ENCODE results near the gene ATP2B2.

ATP2B2 gene

DNA sequence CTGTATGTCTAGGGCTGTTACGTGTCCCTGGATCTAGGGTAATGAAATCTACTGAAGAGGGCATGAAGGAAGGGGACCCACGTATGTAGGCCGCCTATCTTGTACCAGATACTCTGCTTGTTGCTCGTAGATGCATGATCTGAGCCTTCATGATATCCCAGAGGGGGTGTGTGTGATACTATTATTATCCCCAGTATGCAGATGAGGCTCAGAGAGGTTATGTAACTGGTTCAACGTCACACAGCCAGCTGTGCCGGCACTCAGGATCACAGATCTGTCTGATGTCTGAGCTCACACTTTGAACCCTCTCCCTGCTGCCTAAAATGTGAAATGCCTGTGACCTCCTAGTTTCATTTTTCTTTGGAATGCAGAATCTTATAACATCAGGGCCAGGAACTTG, 148.3 kb downstream of the ATP2B2 start:
- Histone ChIP-seq H3K4me3 (ENCODE audit: extremely low read depth, insufficient read depth, low read length, poor library complexity, severe bottlenecking) (no peak overlapping the region), H3K9me3 (ENCODE audit: control insufficient read depth, low read length) (peaks cover 5% of the 10 kb centered on the region), H3K27ac (ENCODE audit: low read depth, low read length, severe bottlenecking) (no peak overlapping the region), H3K36me3 (ENCODE audit: control insufficient read depth, insufficient read depth, low read length) (no peaks in the 10 kb centered on the region), H3K4me1 (ENCODE audit: control insufficient read depth, insufficient read depth, low read length, poor library complexity, severe bottlenecking) (peaks cover 32% of the 10 kb centered on the region)
- 93 to 94% methylated on average over 5 to 6 of the region's 6 CpGs for WGBS, 2 experiments (ENCODE audit: insufficient coverage in 2 of 2)

DNA sequence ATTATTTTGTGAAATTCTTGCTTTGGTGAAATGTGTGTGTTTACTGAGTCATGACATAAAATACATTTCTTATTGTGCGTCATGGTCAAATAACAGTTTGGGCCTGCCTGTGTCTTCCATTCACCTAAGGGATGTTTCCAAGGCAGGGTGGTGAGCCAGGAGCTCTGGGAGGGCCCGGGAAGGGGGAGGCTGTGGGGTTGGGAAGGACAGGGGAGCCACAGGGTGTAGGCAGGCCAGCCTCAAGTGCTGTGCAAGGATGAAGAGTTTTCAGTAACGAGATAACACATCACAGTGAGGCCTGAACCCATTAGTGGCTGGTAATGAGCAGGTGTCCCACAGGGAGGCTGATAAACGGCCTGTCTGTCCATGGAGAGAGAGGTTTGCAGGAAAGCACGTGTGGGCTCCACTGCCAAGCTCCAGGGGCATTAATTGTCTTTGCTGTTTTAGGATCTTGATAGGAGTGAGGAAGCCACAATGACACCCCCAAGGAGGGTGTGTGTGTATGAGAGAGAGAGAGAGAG, 148.9 kb downstream of the ATP2B2 start:
- Histone ChIP-seq H3K4me1 (ENCODE audit: control insufficient read depth, insufficient read depth, low read length, poor library complexity, severe bottlenecking) (peaks cover 34% of the 10 kb centered on the region), H3K36me3 (ENCODE audit: control insufficient read depth, insufficient read depth, low read length) (no peaks in the 10 kb centered on the region), H3K4me3 (ENCODE audit: extremely low read depth, insufficient read depth, low read length, poor library complexity, severe bottlenecking) (no peak overlapping the region), H3K27ac (ENCODE audit: low read depth, low read length, severe bottlenecking) (no peak overlapping the region), H3K9me3 (ENCODE audit: control insufficient read depth, low read length) (peaks cover 5% of the 10 kb centered on the region)
- WGBS, 2 experiments (ENCODE audit: insufficient coverage in 2 of 2) = 82 to 90% methylated on average over 5 of the region's 5 CpGs

DNA sequence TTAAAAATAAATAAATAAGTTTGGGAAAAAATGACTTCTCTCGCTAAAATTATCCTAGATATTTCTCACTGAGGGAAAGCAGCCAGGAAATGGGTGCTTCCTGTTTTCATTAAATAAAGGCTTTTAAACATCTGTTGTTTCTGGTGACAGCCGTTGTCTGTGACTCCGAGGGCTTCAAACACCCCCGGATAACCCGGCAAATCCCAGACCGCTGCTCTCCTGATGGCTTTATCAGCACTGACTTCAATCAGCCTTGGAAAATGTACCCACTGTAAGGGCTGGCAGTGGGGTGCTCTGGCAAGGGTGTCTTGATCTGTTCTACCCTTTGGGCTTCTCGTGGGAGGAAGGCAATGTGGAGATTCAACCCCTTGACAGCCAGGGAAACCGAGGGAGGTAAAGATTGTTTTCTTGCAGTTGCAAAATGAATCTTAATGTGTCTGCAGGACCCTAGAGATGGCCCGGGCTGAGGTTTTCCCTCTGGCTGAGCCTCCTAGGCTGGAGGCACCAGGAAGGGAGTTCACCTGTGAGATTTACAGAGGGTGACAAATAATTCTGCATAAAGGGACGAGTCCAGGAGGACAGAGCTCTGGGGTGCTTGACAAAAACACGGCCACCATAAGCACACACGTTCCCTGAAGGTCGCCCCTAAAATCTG, 150.9 kb downstream of the ATP2B2 start:
- Histone ChIP-seq H3K9me3 (ENCODE audit: control insufficient read depth, low read length) (no peaks in the 10 kb centered on the region), H3K4me3 (ENCODE audit: extremely low read depth, insufficient read depth, low read length, poor library complexity, severe bottlenecking) (no peak overlapping the region), H3K36me3 (ENCODE audit: control insufficient read depth, insufficient read depth, low read length) (no peaks in the 10 kb centered on the region), H3K4me1 (ENCODE audit: control insufficient read depth, insufficient read depth, low read length, poor library complexity, severe bottlenecking) (peaks cover 39% of the 10 kb centered on the region), H3K27ac (ENCODE audit: low read depth, low read length, severe bottlenecking) (peak overlapping the region; percentile 8)
- 81 to 85% methylated on average over 11 to 13 of the region's 13 CpGs for WGBS, 2 experiments (ENCODE audit: insufficient coverage in 2 of 2)

DNA sequence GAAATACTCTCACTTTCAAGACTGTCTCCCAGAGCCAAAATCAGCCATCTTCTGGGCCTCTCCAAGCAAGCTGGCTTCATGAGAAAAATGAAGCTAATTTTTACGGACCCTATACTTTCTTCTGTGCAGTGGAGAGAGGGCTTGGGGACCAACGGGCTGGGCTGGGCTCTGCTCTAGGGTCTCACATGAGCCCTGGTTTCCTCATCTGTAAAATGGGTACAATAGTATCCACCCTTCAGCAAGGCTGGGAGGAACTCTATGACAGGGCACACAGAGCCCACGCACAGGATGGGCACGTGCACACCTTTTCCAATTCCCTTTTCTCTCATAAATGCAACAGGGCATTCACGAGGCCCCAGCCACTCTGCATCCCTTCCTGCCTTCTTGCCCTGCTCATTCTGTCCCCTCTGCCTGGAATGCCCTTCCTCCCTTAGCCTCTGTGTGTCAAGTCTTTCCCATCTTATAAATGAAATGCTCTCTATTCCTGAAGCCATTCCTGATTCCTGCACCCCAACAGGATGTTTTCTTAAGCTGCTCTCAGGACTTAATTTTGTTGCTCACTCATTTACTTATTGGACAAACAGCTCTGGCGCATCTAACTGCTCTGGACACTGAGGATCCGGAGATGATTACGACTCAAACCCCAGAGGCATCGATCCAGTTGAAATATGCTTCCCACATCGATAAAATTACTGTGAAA, 151.6 kb downstream of the ATP2B2 start:
- no peaks in the 10 kb centered on the region for H3K36me3 ChIP-seq (ENCODE audit: control insufficient read depth, insufficient read depth, low read length)
- H3K9me3 ChIP-seq (ENCODE audit: control insufficient read depth, low read length) = no peaks in the 10 kb centered on the region
- H3K4me1 ChIP-seq (ENCODE audit: control insufficient read depth, insufficient read depth, low read length, poor library complexity, severe bottlenecking) = peaks cover 39% of the 10 kb centered on the region
- 83 to 95% methylated on average over 6 to 9 of the region's 10 CpGs for WGBS, 2 experiments (ENCODE audit: insufficient coverage in 2 of 2)
- H3K4me3 ChIP-seq (ENCODE audit: extremely low read depth, insufficient read depth, low read length, poor library complexity, severe bottlenecking) = no peak overlapping the region
- peak overlapping the region; percentile 8 for H3K27ac ChIP-seq (ENCODE audit: low read depth, low read length, severe bottlenecking)

DNA sequence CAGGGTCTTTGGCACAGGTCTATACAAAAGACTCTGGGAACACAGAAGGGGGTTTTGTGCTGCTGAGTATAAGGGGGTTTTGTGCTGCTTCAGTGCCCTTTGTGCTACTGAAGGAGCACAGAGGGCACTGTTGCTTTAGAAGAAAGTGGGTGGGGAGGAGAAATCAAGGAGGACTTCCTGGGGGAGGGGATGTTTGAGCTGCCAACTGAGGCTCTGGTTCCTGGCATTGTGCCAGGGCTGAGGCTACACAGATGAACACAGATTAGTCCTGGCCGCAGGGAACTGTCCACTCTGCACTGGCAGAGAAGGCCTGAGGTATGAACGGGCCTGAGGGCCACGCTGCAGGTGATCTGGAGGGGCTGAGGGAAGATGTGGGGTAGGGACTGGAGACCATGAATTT, 152.2 kb downstream of the ATP2B2 start:
- Histone ChIP-seq H3K27ac (ENCODE audit: low read depth, low read length, severe bottlenecking) (no peak overlapping the region), H3K4me1 (ENCODE audit: control insufficient read depth, insufficient read depth, low read length, poor library complexity, severe bottlenecking) (peaks cover 38% of the 10 kb centered on the region), H3K9me3 (ENCODE audit: control insufficient read depth, low read length) (no peaks in the 10 kb centered on the region), H3K4me3 (ENCODE audit: extremely low read depth, insufficient read depth, low read length, poor library complexity, severe bottlenecking) (no peak overlapping the region), H3K36me3 (ENCODE audit: control insufficient read depth, insufficient read depth, low read length) (no peaks in the 10 kb centered on the region)
- 72 to 100% methylated on average over 2 to 3 of the region's 3 CpGs for WGBS, 2 experiments (ENCODE audit: insufficient coverage in 2 of 2)

DNA sequence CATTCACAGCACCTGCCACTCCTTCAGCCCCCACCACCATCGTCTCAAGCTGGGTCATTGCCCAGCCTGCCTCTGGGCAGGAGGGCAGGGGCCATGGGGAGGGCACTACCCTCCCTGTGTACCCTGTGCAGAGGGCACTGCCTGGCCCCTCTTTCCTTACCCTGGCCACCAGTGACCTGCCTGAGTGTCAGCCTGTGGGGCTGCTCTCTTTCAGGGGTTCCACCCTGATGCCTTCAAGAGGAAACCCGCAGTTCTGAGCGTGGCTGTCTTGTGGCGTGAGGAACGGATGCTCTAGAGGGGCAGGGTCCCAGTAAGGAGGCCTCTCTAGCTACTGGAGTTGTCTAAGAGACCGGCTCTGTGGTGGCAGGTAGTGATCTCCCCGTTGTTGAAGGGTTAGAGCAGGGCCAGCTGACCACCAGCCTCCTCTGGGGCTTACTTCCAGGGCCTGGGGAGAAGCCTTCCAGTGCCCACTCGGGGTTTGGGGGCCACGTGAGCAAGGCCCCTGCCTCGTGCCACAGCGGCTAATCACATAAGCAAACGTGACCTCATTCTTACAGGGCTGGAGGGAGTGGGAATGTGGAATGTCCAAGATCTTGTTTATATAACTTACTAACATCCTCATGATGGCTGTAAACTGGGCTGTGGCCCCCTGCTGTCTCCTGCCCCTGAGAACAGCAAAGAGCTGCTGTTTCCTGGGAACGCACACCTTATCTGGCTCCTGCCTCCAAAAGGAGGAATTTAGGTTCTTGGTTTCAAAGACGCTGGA, 153.1 kb downstream of the ATP2B2 start:
- Histone ChIP-seq H3K27ac (ENCODE audit: low read depth, low read length, severe bottlenecking) (peak overlapping the region; percentile 36), H3K9me3 (ENCODE audit: control insufficient read depth, low read length) (no peaks in the 10 kb centered on the region), H3K4me3 (ENCODE audit: extremely low read depth, insufficient read depth, low read length, poor library complexity, severe bottlenecking) (no peak overlapping the region), H3K36me3 (ENCODE audit: control insufficient read depth, insufficient read depth, low read length) (no peaks in the 10 kb centered on the region), H3K4me1 (ENCODE audit: control insufficient read depth, insufficient read depth, low read length, poor library complexity, severe bottlenecking) (peaks cover 30% of the 10 kb centered on the region)
- WGBS, 2 experiments (ENCODE audit: insufficient coverage in 2 of 2) = 91 to 97% methylated on average over 10 of the region's 14 CpGs

DNA sequence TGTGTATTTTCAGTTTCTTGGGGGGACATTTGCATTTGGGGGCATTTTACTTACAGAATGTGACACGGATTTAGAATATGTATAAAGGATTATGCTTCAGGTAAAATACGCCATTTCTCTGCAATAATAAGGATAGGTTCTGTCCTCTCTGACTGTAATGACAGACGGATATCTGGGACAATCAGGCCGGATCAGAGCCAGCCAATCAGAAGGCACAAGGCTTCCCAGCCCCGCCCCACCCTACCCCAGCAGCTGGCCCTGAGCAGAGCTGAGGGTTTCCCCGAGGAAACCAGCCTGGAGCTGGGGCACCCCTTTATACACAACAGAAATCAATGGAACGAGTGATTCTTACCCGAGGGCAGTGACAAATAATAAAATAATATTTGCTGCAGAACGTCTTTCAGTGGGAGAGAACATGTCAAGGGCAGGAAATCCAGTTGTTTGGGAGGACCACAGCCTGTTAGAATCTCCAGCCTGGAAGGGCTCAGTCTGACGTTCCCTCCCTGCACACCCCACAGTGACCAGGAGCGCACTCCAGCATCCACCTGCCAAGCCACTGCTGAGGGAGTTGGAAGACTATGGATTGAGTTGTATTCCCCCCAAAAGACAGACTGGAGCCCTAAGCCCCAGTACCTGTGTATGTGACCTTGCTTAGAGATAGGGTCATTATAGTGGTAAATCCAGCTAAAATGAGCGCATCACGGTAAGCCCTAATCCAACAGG, 154.2 kb downstream of the ATP2B2 start:
- Histone ChIP-seq H3K4me3 (ENCODE audit: extremely low read depth, insufficient read depth, low read length, poor library complexity, severe bottlenecking) (no peak overlapping the region), H3K27ac (ENCODE audit: low read depth, low read length, severe bottlenecking) (no peak overlapping the region), H3K9me3 (ENCODE audit: control insufficient read depth, low read length) (no peaks in the 10 kb centered on the region), H3K4me1 (ENCODE audit: control insufficient read depth, insufficient read depth, low read length, poor library complexity, severe bottlenecking) (peaks cover 28% of the 10 kb centered on the region), H3K36me3 (ENCODE audit: control insufficient read depth, insufficient read depth, low read length) (no peaks in the 10 kb centered on the region)
- WGBS, 2 experiments (ENCODE audit: insufficient coverage in 2 of 2) = 71% methylated on average over 6 to 7 of the region's 13 CpGs

DNA sequence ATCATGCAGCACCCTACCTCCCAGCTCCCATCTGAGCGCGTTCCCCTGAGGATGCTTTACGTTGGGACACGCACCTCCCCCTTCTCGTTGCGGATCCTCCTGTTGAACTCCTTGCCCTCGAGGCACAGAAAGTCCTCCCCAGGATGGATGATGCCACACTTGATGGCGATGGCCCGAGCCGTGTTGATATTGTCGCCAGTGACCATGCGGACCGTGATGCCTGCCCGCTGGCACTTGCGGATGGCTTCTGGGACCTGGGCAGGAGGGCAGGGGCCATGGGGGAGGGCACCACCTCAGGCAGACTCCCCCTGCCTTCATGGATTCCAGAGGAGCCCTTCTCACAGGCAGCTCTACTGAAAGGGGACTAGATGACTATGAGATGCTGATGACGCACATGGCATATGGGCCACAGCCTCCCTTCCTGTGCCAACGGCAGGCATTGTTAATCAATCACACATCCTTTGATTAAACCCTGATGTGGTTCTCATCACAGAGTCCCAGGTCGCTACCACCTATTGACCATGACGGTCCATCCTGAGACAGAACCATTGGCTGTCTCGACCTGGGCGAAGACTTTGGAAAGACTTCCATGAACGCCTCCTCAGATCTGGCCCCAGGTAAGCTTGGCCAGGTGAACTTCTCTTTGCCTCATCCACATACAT, 154.9 kb downstream of the ATP2B2 start:
- Histone ChIP-seq H3K4me3 (ENCODE audit: extremely low read depth, insufficient read depth, low read length, poor library complexity, severe bottlenecking) (no peak overlapping the region), H3K36me3 (ENCODE audit: control insufficient read depth, insufficient read depth, low read length) (no peaks in the 10 kb centered on the region), H3K9me3 (ENCODE audit: control insufficient read depth, low read length) (no peaks in the 10 kb centered on the region), H3K4me1 (ENCODE audit: control insufficient read depth, insufficient read depth, low read length, poor library complexity, severe bottlenecking) (peaks cover 28% of the 10 kb centered on the region), H3K27ac (ENCODE audit: low read depth, low read length, severe bottlenecking) (no peak overlapping the region)
- 88 to 89% methylated on average over 22 of the region's 22 CpGs for WGBS, 2 experiments (ENCODE audit: insufficient coverage in 2 of 2)

DNA sequence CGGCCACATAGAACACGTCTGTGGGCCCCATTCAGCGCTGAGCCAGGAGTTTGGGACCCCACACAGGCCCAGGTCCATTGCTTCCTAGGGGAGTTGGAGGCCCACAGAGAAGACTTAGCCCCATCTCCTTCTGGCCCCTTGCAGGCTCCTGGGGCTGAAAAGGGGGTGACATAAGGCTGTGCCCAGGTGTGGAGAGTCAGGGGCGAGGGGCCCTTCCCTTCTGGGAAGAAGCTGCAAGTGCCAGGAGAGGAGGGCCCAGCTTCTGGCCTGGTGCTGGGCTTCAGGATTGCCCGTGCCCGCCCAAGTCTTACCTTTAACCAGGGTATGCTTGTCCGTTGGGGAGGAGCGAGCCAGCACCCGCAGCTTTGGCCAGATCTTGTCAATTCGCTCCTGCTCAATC, 155.6 kb downstream of the ATP2B2 start:
- H3K27ac ChIP-seq (ENCODE audit: low read depth, low read length, severe bottlenecking) = no peak overlapping the region
- peaks cover 25% of the 10 kb centered on the region for H3K4me1 ChIP-seq (ENCODE audit: control insufficient read depth, insufficient read depth, low read length, poor library complexity, severe bottlenecking)
- H3K36me3 ChIP-seq (ENCODE audit: control insufficient read depth, insufficient read depth, low read length) = no peaks in the 10 kb centered on the region
- no peaks in the 10 kb centered on the region for H3K9me3 ChIP-seq (ENCODE audit: control insufficient read depth, low read length)
- WGBS, 2 experiments (ENCODE audit: insufficient coverage in 2 of 2) = 95 to 97% methylated on average over 4 to 10 of the region's 10 CpGs
- H3K4me3 ChIP-seq (ENCODE audit: extremely low read depth, insufficient read depth, low read length, poor library complexity, severe bottlenecking) = no peak overlapping the region

DNA sequence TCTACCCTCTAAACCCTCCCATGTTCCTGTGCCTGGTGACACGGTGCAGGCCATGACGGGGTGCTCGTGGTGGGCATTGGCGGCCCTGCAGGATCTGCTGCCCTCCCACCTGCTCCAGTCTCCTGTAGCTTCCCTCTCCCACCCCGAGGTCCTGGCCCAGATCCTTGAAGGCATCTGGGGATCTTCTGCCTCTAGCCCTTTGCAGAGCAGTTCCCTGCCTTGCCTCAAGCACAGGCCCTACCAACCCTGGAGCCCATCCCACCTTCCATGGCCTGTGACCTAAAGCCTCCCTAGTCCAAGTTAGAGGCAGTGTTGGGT, 157.0 kb downstream of the ATP2B2 start:
- Histone ChIP-seq H3K4me3 (ENCODE audit: extremely low read depth, insufficient read depth, low read length, poor library complexity, severe bottlenecking) (no peak overlapping the region), H3K27ac (ENCODE audit: low read depth, low read length, severe bottlenecking) (no peak overlapping the region), H3K4me1 (ENCODE audit: control insufficient read depth, insufficient read depth, low read length, poor library complexity, severe bottlenecking) (peaks cover 16% of the 10 kb centered on the region), H3K9me3 (ENCODE audit: control insufficient read depth, low read length) (no peaks in the 10 kb centered on the region), H3K36me3 (ENCODE audit: control insufficient read depth, insufficient read depth, low read length) (no peaks in the 10 kb centered on the region)
- WGBS, 2 experiments (ENCODE audit: insufficient coverage in 2 of 2) = 80 to 93% methylated on average over 5 of the region's 5 CpGs
